H1 (cell line): Measurements from ENCODE around the gene SLC19A1. TPM values are rescaled to one million over a fixed set of nuclear protein-coding genes. Genes with fewer than 3 reads are reported as not detected.

ENCODE experiments used
- EZH2 ChIP-seq: fragments of 200-600 bp; sonication (generic); IDR thresholded peaks from 2 replicates; pipeline ENCODE4 v1.7.1; 2012; ENCODE audit warnings: low read depth, mild to moderate bottlenecking, moderate library complexity, low read length, inconsistent platforms; ENCODE audit not compliant: severe bottlenecking
- polyA plus RNA-seq, 7 experiments: library from polyadenylated mRNA; depleted of rRNA in 3 of 7; stranded (reverse) in 5 of 7; unstranded in 2 of 7; fragments of >200 nt in 5 of 7; fragments of 200-250 nt in 2 of 7; gene quantifications; 1 replicate in 5 of 7; 2 replicates in 1 of 7; 4 replicates in 1 of 7; pipeline versions ENCODE4 v1.2.1 to v1.2.3, GENCODE V29; 2011 to 2013; ENCODE audit warnings: missing spikeins in 2 of 7, mixed read lengths in 2 of 7
- total RNA-seq: library from RNA; stranded (reverse); fragmentation: NEBNext Ultra II Directional; extraction: Animal tissue kit (Norgen Biotek cat#: 25700); gene quantifications from 2 replicates; pipeline ENCODE4 v1.2.1, GENCODE V29; 2021

SLC19A1 gene
- total and polyA plus RNA-seq, 2 of the 8 experiments (the other 6 are each of a cell fraction or from before 2014, with no cell fraction given), result 31.6 to 43.8 TPM

- no peak for TF ChIP-seq EZH2
Observed at GRCh38 chr21:45464309-45464708, 77.9 kb downstream of the SLC19A1 start (continued).
